Omental fat pad (tissue), 4 donors: ENCODE results near the gene LMCD1. TPM values are rescaled to one million over a fixed set of nuclear protein-coding genes. Genes with fewer than 3 reads are reported as not detected.

ENCODE experiments used
- ATAC-seq: fragments of 150-250 bp; one replicate; pipeline ENCODE4 v1.9.1; 2016; ENCODE audit warnings: mild to moderate bottlenecking, moderate library complexity; ENCODE audit not compliant: low FRiP score
- DNase-seq: peaks from one replicate; pipeline ENCODE4 v3.0.0-alpha.2; 2019; ENCODE audit warnings: low spot score
- CTCF ChIP-seq, 3 donors: fragments of 450-650 bp; IDR thresholded peaks; one replicate each; pipeline ENCODE4 v1.5.1; 2016 to 2017; ENCODE audit warnings: antibody characterized with exemption in 3 of 3, mild to moderate bottlenecking in 3 of 3, moderate library complexity in 2 of 3
- total RNA-seq, 4 donors: library from RNA; depleted of rRNA; stranded (reverse); fragments of >200 nt; gene quantifications; one replicate each; pipeline ENCODE4 v1.1.0, GENCODE V29; 2016

Gene LMCD1
- total RNA-seq, 4 donors from 2014 or later = 135 to 1,380 (median 270) TPM

GRCh38 chr3:8493744-8494143 lies 7.9 kb upstream of the LMCD1 start:
- no peak for TF ChIP-seq CTCF (IDR thresholded peaks at IDR 0.05)
- ATAC-seq (no peak), DNase-seq (no peak)

- DNase-seq = no peak
- no peak for ATAC-seq
- no peak for TF ChIP-seq CTCF (IDR thresholded peaks at IDR 0.05)
Measured at GRCh38 chr3:8494327-8494726, 7.3 kb upstream of the LMCD1 start.

- no peak for TF ChIP-seq CTCF (IDR thresholded peaks at IDR 0.05)
- ATAC-seq = no peak
- DNase-seq = no peak
Measured at GRCh38 chr3:8497582-8497981, 4.0 kb upstream of the LMCD1 start.

- DNase-seq = no peak
- TF ChIP-seq CTCF (IDR thresholded peaks at IDR 0.05) = no peak
- ATAC-seq = no peak
Measured at GRCh38 chr3:8499181-8499611, 2.4 kb upstream of the LMCD1 start.

GRCh38 chr3:8500319-8500988 lies 1.2 kb upstream of the LMCD1 start:
- no peak for TF ChIP-seq CTCF (IDR thresholded peaks at IDR 0.05)

GRCh38 chr3:8500989-8501370 lies 643 bp upstream of the LMCD1 start:
- TF ChIP-seq CTCF (IDR thresholded peaks at IDR 0.05) = no peak
- no peak for DNase-seq
- ATAC-seq = no peak

More at GRCh38 chr3:8500319-8500988, 1.2 kb upstream of the LMCD1 start:
- no peak for DNase-seq
- ATAC-seq = no peak

GRCh38 chr3:8503461-8503860 lies 1.8 kb downstream of the LMCD1 start:
- ATAC-seq = no peak
- no peak for TF ChIP-seq CTCF (IDR thresholded peaks at IDR 0.05)
- no peak for DNase-seq
